Caco-2 (cell line): ENCODE data around the gene FGF3. TPM values are rescaled to one million over a fixed set of nuclear protein-coding genes. Genes with fewer than 3 reads are reported as not detected.

Experiments
- BruUV-seq: library from RNA; stranded (reverse); fragments of 400-500 nt; replicated peaks from 2 replicates; lab custom pipeline; 2021; lab: Mats Ljungman, UMichigan
- CTCF ChIA-PET: fragments of 300-600 bp; sonication (Branson Sonifier 250); formaldehyde crosslinking; loops from one replicate; lab custom pipeline; 2022; ENCODE audit warnings: antibody characterized with exemption; lab: Charles Lee
- POLR2A ChIA-PET: fragments of 300-600 bp; sonication (Branson Sonifier 250); formaldehyde crosslinking; loops from one replicate; lab custom pipeline; 2022; ENCODE audit warnings: antibody characterized with exemption; lab: Charles Lee
- DNase-seq, 2 experiments: peaks; one replicate each; pipeline versions ENCODE4 v3.0.0 to v3.0.0-alpha.2; 2020 to 2022
- H3K27me3 ChIP-seq: replicated peaks from 2 replicates; pipeline ENCODE4 v1.6.0; 2011; ENCODE audit warnings: low read length; ENCODE audit not compliant: control insufficient read depth, insufficient read depth
- H3K36me3 ChIP-seq: 2 replicates; pipeline ENCODE4 v1.5.1; 2011; ENCODE audit warnings: low read length; ENCODE audit not compliant: control insufficient read depth, insufficient read depth
- H3K4me1 ChIP-seq: fragments of 250-450 bp; sonication (Bioruptor Pico); 2 replicates; pipeline ENCODE4 v1.5.1; 2020; ENCODE audit warnings: mild to moderate bottlenecking
- H3K4me3 ChIP-seq: 2 replicates; pipeline ENCODE4 v1.5.1; 2011; ENCODE audit warnings: low read depth, mild to moderate bottlenecking, control low read depth, low read length
- H3K9me3 ChIP-seq: fragments of 250-450 bp; sonication (Bioruptor Pico); 2 replicates; pipeline ENCODE4 v1.5.1; 2020; ENCODE audit warnings: mild to moderate bottlenecking, moderate library complexity
- H3K27ac Mint-ChIP-seq: one replicate; pipeline ENCODE4 v1.8.0; 2022; ENCODE audit warnings: mixed read lengths; ENCODE audit not compliant: unreplicated experiment
- H3K27me3 Mint-ChIP-seq: one replicate; pipeline ENCODE4 v1.8.0; 2022; ENCODE audit warnings: mixed read lengths; ENCODE audit not compliant: insufficient read depth, unreplicated experiment
- H3K36me3 Mint-ChIP-seq: one replicate; pipeline ENCODE4 v1.8.0; 2022; ENCODE audit warnings: mild to moderate bottlenecking, mixed read lengths; ENCODE audit not compliant: insufficient read depth, unreplicated experiment
- H3K4me1 Mint-ChIP-seq: one replicate; pipeline ENCODE4 v1.8.0; 2022; ENCODE audit warnings: low read depth, mixed read lengths; ENCODE audit not compliant: unreplicated experiment
- H3K4me3 Mint-ChIP-seq: one replicate; pipeline ENCODE4 v1.8.0; 2022; ENCODE audit warnings: mild to moderate bottlenecking, moderate library complexity, mixed read lengths; ENCODE audit not compliant: unreplicated experiment
- H3K9me3 Mint-ChIP-seq: one replicate; pipeline ENCODE4 v1.8.0; 2022; ENCODE audit warnings: mixed read lengths; ENCODE audit not compliant: unreplicated experiment
- CTCF ChIP-seq, 2 experiments: fragments of 200-600 bp in 1 of 2; IDR thresholded peaks; 1 replicate in 1 of 2; 2 replicates in 1 of 2; pipeline versions ENCODE4 v1.5.1 to v1.8.0; 2011 to 2022; ENCODE audit warnings: antibody characterized with exemption in 1 of 2, control low read depth in 1 of 2, inconsistent platforms in 1 of 2, low read depth in 1 of 2, low read length in 1 of 2, mild to moderate bottlenecking in 1 of 2, moderate library complexity in 1 of 2; ENCODE audit not compliant: insufficient read depth in 1 of 2, severe bottlenecking in 1 of 2, unreplicated experiment in 1 of 2
- intact Hi-C: fragments of 100-400 bp; cut with micrococcal nuclease; formaldehyde crosslinking; loops from one replicate; pipeline ENCODE4 v1.10.0; 2022; ENCODE audit not compliant: unreplicated experiment
- total RNA-seq: library from RNA; stranded (reverse); gene quantifications from 2 replicates; pipeline ENCODE4 v1.2.3, GENCODE V29; 2022

The FGF3 gene
- total RNA-seq, 1 experiment from 2014 or later, result not detected

- BruUV-seq, result no TSS peak
- intact Hi-C loops, result no loop called here
- Mint-ChIP-seq H3K4me1 (no peaks in the 10 kb centered on the region), H3K9me3 (no peaks in the 10 kb centered on the region), H3K36me3 (no peaks in the 10 kb centered on the region), H3K4me3 (no peak overlapping the region), H3K27ac (no peak overlapping the region), H3K27me3 (no peaks in the 10 kb centered on the region)
- no peak for TF ChIP-seq CTCF (IDR thresholded peaks at IDR 0.05; ENCODE audit: insufficient read depth in 1 of 2, low read depth in 1 of 2, low read length in 1 of 2, severe bottlenecking in 1 of 2, unreplicated experiment in 1 of 2)
- Histone ChIP-seq H3K4me1 (no peaks in the 10 kb centered on the region), H3K36me3 (no peaks in the 10 kb centered on the region), H3K4me3 (no peak overlapping the region), H3K9me3 (peaks cover 4% of the 10 kb centered on the region), H3K27me3 (no peaks in the 10 kb centered on the region)
- POLR2A ChIA-PET, result no interaction called here
- CTCF ChIA-PET, result no interaction called here
- no peak for DNase-seq
These were observed 16.6 kb downstream of the FGF3 start for GRCh38 chr11:69802590-69802989.

- H3K36me3 Mint-ChIP-seq, result no peaks in the 10 kb centered on the region
- peaks cover 4% of the 10 kb centered on the region for H3K9me3 ChIP-seq
- DNase-seq, result peak; percentile 69 to 78
- H3K9me3 Mint-ChIP-seq, result no peaks in the 10 kb centered on the region
- ChIA-PET POLR2A (no interaction called here), CTCF (interaction anchor here (0.6 to 1.0 kb wide), 3 partner anchors 9 to 84 kb away, joined by 4 to 8 read pairs (median 5); no protein-coding TSS in a partner anchor)
- H3K27ac Mint-ChIP-seq, result no peak overlapping the region
- H3K4me1 ChIP-seq, result no peaks in the 10 kb centered on the region
- peak; percentile 90 to 97 for TF ChIP-seq CTCF (IDR thresholded peaks at IDR 0.05; ENCODE audit: insufficient read depth in 1 of 2, low read depth in 1 of 2, low read length in 1 of 2, severe bottlenecking in 1 of 2, unreplicated experiment in 1 of 2)
- no peak overlapping the region for H3K4me3 Mint-ChIP-seq
- H3K36me3 ChIP-seq, result no peaks in the 10 kb centered on the region
- no peaks in the 10 kb centered on the region for H3K4me1 Mint-ChIP-seq
- intact Hi-C loops, result loop anchor here (1.0 kb wide), 1 partner anchor 115 kb away; no protein-coding TSS in a partner anchor
- no TSS peak for BruUV-seq
- H3K27me3 ChIP-seq, result no peaks in the 10 kb centered on the region
- no peak overlapping the region for H3K4me3 ChIP-seq
- no peaks in the 10 kb centered on the region for H3K27me3 Mint-ChIP-seq
These were observed 17.5 kb downstream of the FGF3 start for GRCh38 chr11:69801513-69802335.

GRCh38 chr11:69800278-69800677 is 18.9 kb downstream of the FGF3 start:
- no peaks in the 10 kb centered on the region for H3K4me1 Mint-ChIP-seq
- Histone ChIP-seq H3K4me1 (no peaks in the 10 kb centered on the region), H3K36me3 (no peaks in the 10 kb centered on the region), H3K4me3 (no peak overlapping the region), H3K9me3 (peaks cover 4% of the 10 kb centered on the region), H3K27me3 (no peaks in the 10 kb centered on the region)
- H3K36me3 Mint-ChIP-seq, result no peaks in the 10 kb centered on the region
- H3K9me3 Mint-ChIP-seq, result no peaks in the 10 kb centered on the region
- H3K27me3 Mint-ChIP-seq, result peaks cover 1% of the 10 kb centered on the region
- TF ChIP-seq CTCF (IDR thresholded peaks at IDR 0.05; ENCODE audit: insufficient read depth in 1 of 2, low read depth in 1 of 2, low read length in 1 of 2, severe bottlenecking in 1 of 2, unreplicated experiment in 1 of 2), result no peak
- DNase-seq, result no peak
- CTCF ChIA-PET, result interaction anchor here (0.7 to 1.2 kb wide), 4 partner anchors 29 to 63 kb away, joined by 3 to 6 read pairs (median 4); no protein-coding TSS in a partner anchor
- H3K4me3 Mint-ChIP-seq, result no peak overlapping the region
- BruUV-seq, result no TSS peak
- no peak overlapping the region for H3K27ac Mint-ChIP-seq
- intact Hi-C loops, result no loop called here
- POLR2A ChIA-PET, result no interaction called here
